HG03196 (cell line): ENCODE measurements around the gene DYNLRB1.
"Not testable (repeated sequence)": the region's sequence is repeated elsewhere in the genome, so short reads cannot be mapped to it uniquely, and the experiment has no call there.

Experiments used
- ATAC-seq: cut with Tn5 transposase; IDR thresholded peaks from one replicate; pipeline ENCODE4 v1.9.1; 2021; ENCODE audit not compliant: unreplicated experiment

Gene DYNLRB1

GRCh38 chr20:34511891-34512265 is 4.3 kb upstream of the DYNLRB1 start:
- no peak for ATAC-seq

GRCh38 chr20:34512266-34512954 is 3.8 kb upstream of the DYNLRB1 start:
- ATAC-seq, result no peak

- no peak for ATAC-seq
Observed at GRCh38 chr20:34512955-34513419, 3.2 kb upstream of the DYNLRB1 start.

- ATAC-seq, result not testable (repeated sequence)
Observed at GRCh38 chr20:34514034-34514433, 2.2 kb upstream of the DYNLRB1 start.

- ATAC-seq, result no peak
Observed at GRCh38 chr20:34514897-34515483, 1.2 kb upstream of the DYNLRB1 start.

GRCh38 chr20:34515484-34516246 is 557 bp upstream of the DYNLRB1 start:
- peak; percentile 44 for ATAC-seq

- ATAC-seq, result no peak
Observed at GRCh38 chr20:34517114-34517505, 888 bp downstream of the DYNLRB1 start.

- ATAC-seq, result not testable (repeated sequence)
Observed at GRCh38 chr20:34518863-34519262, 2.6 kb downstream of the DYNLRB1 start.

- not testable (repeated sequence) for ATAC-seq
Observed at GRCh38 chr20:34519841-34520240, 3.6 kb downstream of the DYNLRB1 start.

GRCh38 chr20:34522969-34523871 is 7.0 kb downstream of the DYNLRB1 start:
- ATAC-seq, result no peak

- no peak for ATAC-seq
Observed at GRCh38 chr20:34524426-34524825, 8.2 kb downstream of the DYNLRB1 start.

GRCh38 chr20:34525342-34525708 is 9.1 kb downstream of the DYNLRB1 start:
- ATAC-seq, result no peak

- ATAC-seq, result no peak
Observed at GRCh38 chr20:34525709-34526416, 9.6 kb downstream of the DYNLRB1 start.

- no peak for ATAC-seq
Observed at GRCh38 chr20:34526466-34526865, 10.2 kb downstream of the DYNLRB1 start.

GRCh38 chr20:34527016-34527415 is 10.8 kb downstream of the DYNLRB1 start:
- ATAC-seq, result no peak

GRCh38 chr20:34528921-34529297 is 12.7 kb downstream of the DYNLRB1 start:
- ATAC-seq, result no peak

- no peak for ATAC-seq
Observed at GRCh38 chr20:34529742-34530141, 13.5 kb downstream of the DYNLRB1 start.

- no peak for ATAC-seq
Observed at GRCh38 chr20:34530342-34530741, 14.1 kb downstream of the DYNLRB1 start.

GRCh38 chr20:34531608-34532265 is 15.5 kb downstream of the DYNLRB1 start:
- ATAC-seq, result no peak

GRCh38 chr20:34532320-34532719 is 16.1 kb downstream of the DYNLRB1 start:
- no peak for ATAC-seq
